ENCODE results near the gene ABTB2. TPM values are rescaled to one million over a fixed set of nuclear protein-coding genes. Genes with fewer than 3 reads are reported as not detected.

The ABTB2 gene
- polyA plus RNA-seq, 2 of the 4 experiments (the other 2 are of a cell fraction): 8.9 to 15.4 TPM

- TF ChIP-seq HMGXB4 (CRISPR knock-in tag; IDR thresholded peaks at IDR 0.05; ENCODE audit: borderline replicate concordance) (no peak), JUN (IDR thresholded peaks at IDR 0.05) (no peak), NFE2L2 (conservative IDR thresholded peaks at IDR 0.05; ENCODE audit: low read length) (no peak), TP53 (CRISPR knock-in tag; IDR thresholded peaks at IDR 0.05) (no peak)
Observed at GRCh38 chr11:34189191-34189590, 168.6 kb downstream of the ABTB2 start (continued).

- peaks cover 17% of the 10 kb centered on the region for H3K4me1 ChIP-seq
- no peak overlapping the region for H3K27ac ChIP-seq
- H3K4me2 ChIP-seq: no peak overlapping the region
- FAIRE-seq (no peak), DNase-seq (ENCODE audit: low read depth in 1 of 2, low spot score in 1 of 2) (no peak), ATAC-seq (no peak)
- H3K4me3 ChIP-seq: no peak overlapping the region
- WGBS (ENCODE audit: missing lambda C conversion rate): 83% methylated on average over 5 of the region's 5 CpGs
- ChIA-PET POLR2A (no interaction called here), CTCF (interaction anchor here (1.0 to 4.4 kb wide), 4 partner anchors 10 to 178 kb away, joined by 3 to 30 read pairs (median 14); partner anchors contain the start of gene ABTB2)
- no peaks in the 10 kb centered on the region for H3K9me3 ChIP-seq
- TF ChIP-seq HEYL (CRISPR knock-in tag; IDR thresholded peaks at IDR 0.05): no peak
- TF ChIP-seq ATOH8 (CRISPR knock-in tag; IDR thresholded peaks at IDR 0.05; ENCODE audit: low read depth): no peak
- TF ChIP-seq MAZ (IDR thresholded peaks at IDR 0.05; ENCODE audit: borderline replicate concordance, low read depth, low read length): no peak
- no peak for TF ChIP-seq EHF (CRISPR knock-in tag; IDR thresholded peaks at IDR 0.05)
- no peak for TF ChIP-seq KDM5A (IDR thresholded peaks at IDR 0.05)
- no peak for TF ChIP-seq HMGXB4 (CRISPR knock-in tag; IDR thresholded peaks at IDR 0.05; ENCODE audit: borderline replicate concordance)
- no peak for TF ChIP-seq TP53 (CRISPR knock-in tag; IDR thresholded peaks at IDR 0.05)
- no peak for TF ChIP-seq ESRRA (IDR thresholded peaks at IDR 0.05; ENCODE audit: borderline replicate concordance, low read length)
- no peak for TF ChIP-seq JUNB (IDR thresholded peaks at IDR 0.05)
- no peak for TF ChIP-seq USF2 (IDR thresholded peaks at IDR 0.05)
- TF ChIP-seq PHF8 (IDR thresholded peaks at IDR 0.05; ENCODE audit: borderline replicate concordance, low read depth): no peak
Observed at GRCh38 chr11:34188181-34188580, 169.6 kb downstream of the ABTB2 start.

- ATAC-seq (no peak), FAIRE-seq (no peak), DNase-seq (ENCODE audit: low read depth in 1 of 2, low spot score in 1 of 2) (no peak)
- WGBS (ENCODE audit: missing lambda C conversion rate): 91% methylated on average over 22 of the region's 22 CpGs
- Histone ChIP-seq H3K27ac (no peak overlapping the region), H3K4me1 (peaks cover 5% of the 10 kb centered on the region; the same call in 2 of the 3 replicates), H3K4me3 (no peak overlapping the region), H3K9me3 (no peaks in the 10 kb centered on the region), H3K4me2 (no peak overlapping the region)
- POLR2A ChIA-PET: no interaction called here
- TF ChIP-seq POLR2A (IDR thresholded peaks at IDR 0.05; ENCODE audit: low read length) (no peak), POLR2AphosphoS2 (conservative IDR thresholded peaks at IDR 0.05; ENCODE audit: low read length) (no peak), KDM1A (IDR thresholded peaks at IDR 0.05; ENCODE audit: low read depth) (no peak), HDAC2 (IDR thresholded peaks at IDR 0.05) (no peak), HEYL (CRISPR knock-in tag; IDR thresholded peaks at IDR 0.05) (no peak), HES2 (IDR thresholded peaks at IDR 0.05) (no peak), CBX8 (IDR thresholded peaks at IDR 0.05) (no peak)
- CTCF ChIA-PET: interaction anchor here (0.8 to 4.4 kb wide), 8 partner anchors 9 to 328 kb away, joined by 3 to 30 read pairs (median 6); partner anchors contain the start of genes ABTB2 and ELF5
Observed at GRCh38 chr11:34185926-34186841, 171.6 kb downstream of the ABTB2 start.

Measured in A549 (cell line).